Panc1 (cell line): ENCODE results near the gene CST6.

Source experiments
- CTCF ChIP-seq: fragments of 450-650 bp; IDR thresholded peaks from 2 replicates; pipeline ENCODE4 v1.5.1; 2017; ENCODE audit warnings: mild to moderate bottlenecking
- POLR2AphosphoS5 ChIP-seq: IDR thresholded peaks from 2 replicates; pipeline ENCODE4 v1.6.1; 2012; ENCODE audit warnings: mild to moderate bottlenecking, low read depth, low read length, moderate library complexity
- REST ChIP-seq, 2 experiments: IDR thresholded peaks; 2 replicates each; pipeline ENCODE4 v1.6.1; 2011 to 2012; ENCODE audit warnings: low read depth in 2 of 2, control low read depth in 1 of 2, low read length in 1 of 2, mild to moderate bottlenecking in 1 of 2, moderate library complexity in 1 of 2; ENCODE audit not compliant: insufficient read depth in 1 of 2
- SIN3A ChIP-seq: IDR thresholded peaks from 2 replicates; pipeline ENCODE4 v1.6.1; 2012; ENCODE audit warnings: low read depth, mild to moderate bottlenecking, low read length, moderate library complexity, borderline replicate concordance; ENCODE audit not compliant: insufficient read depth

DNA sequence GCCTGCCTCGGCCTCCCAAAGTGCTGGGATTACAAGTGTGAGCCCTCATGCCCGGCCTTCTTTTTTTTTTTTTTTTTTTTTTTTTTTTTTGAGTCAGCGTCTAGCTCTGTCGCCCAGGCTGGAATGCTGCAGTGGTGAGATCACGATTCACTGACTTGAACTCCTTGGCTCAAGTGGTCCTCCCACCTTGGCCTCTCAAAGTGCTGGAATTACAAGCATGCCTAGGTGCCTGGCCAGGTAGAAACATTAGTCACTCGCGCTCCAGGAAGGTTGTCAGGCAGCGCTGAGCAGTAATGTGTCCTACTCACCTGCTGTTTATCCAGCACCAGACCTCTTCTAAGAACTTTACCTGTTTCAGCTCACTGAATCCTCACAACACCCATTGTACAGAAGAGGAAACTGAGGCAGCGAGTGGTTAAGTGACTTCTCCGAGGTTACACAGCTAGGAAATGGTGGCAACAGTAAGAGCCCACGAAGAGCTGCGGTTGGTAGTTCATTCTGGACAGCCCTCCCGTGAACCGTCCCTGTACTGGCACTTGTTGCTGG is 496 bp upstream of the CST6 start:
- TF ChIP-seq POLR2AphosphoS5: no peak
- no peak for TF ChIP-seq CTCF
- no peak for TF ChIP-seq REST (IDR thresholded peaks at IDR 0.05; ENCODE audit: insufficient read depth in 1 of 2, low read depth in 2 of 2, low read length in 1 of 2)
- no peak for TF ChIP-seq SIN3A
